NCI-H460 (cell line): ENCODE measurements around the gene RYR3. TPM values are rescaled to one million over a fixed set of nuclear protein-coding genes. Genes with fewer than 3 reads are reported as not detected.

Source experiments
- DNase-seq: peaks from one replicate; pipeline ENCODE4 v3.0.0-alpha.2; 2016; ENCODE audit warnings: low read depth; ENCODE audit errors: extremely low read depth
- small RNA-seq, 2 experiments: library from RNA; depleted of rRNA; stranded (forward); fragments of <200 nt; gene quantifications; one replicate each; pipeline ENCODE3, GENCODE V24; 2014
- total RNA-seq: library from RNA; depleted of rRNA; stranded (reverse); fragments of >200 nt; shearing (Covaris generic); gene quantifications from 2 replicates; pipeline ENCODE4 v1.2.3, GENCODE V29; 2014; rRNA removed

The RYR3 gene
- total RNA-seq, 1 experiment from 2014 or later: not detected

DNA sequence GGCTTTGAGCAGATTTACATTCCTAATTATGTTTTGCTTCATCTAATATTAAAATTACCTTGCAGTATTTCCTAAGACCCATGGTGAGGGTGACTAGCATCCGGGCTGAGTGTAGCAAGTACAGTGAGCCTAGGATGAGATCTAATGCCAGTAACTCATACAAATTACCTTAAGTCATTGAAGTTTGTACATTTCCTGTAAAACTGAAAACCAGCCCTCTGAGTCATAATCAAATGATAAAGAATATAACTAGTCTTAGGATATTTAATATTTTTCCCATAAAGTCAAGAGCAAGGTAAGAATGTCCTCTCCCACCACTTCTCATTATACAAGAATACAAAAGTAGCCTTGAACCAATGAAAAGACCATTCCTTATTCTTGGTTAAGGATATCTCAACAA lies 602.7 kb downstream of the RYR3 start:
- DNase-seq: no peak

Small RNAs within 50 kb of the gene (small RNA-seq; reads per million reads assigned to genes)
- gene RF00019: 0 reads per million in 2 experiments

Other genes starting within 250 kb of the RYR3 start
- gene FMN1, start 116.3 kb upstream of the RYR3 start, total RNA-seq: 0.89 and 1.4 TPM in 2 replicates